HL-60 (cell line): ENCODE data around the gene KLC1.

ENCODE experiments used
- DNase-seq, 2 experiments: peaks; one replicate each; pipeline ENCODE4 v3.0.0-alpha.2; 2010 to 2020; ENCODE audit warnings: low read depth in 1 of 2, low spot score in 1 of 2
- H3K27ac ChIP-seq: fragments of 250-450 bp; sonication (Bioruptor Pico); replicated peaks from 2 replicates; pipeline ENCODE4 v1.5.1; 2020; ENCODE audit warnings: mild to moderate bottlenecking, moderate library complexity
- H3K27me3 ChIP-seq: fragments of 250-450 bp; sonication (Bioruptor Pico); 2 replicates; pipeline ENCODE4 v1.5.1; 2021; ENCODE audit warnings: mild to moderate bottlenecking, moderate library complexity; ENCODE audit not compliant: insufficient read depth, poor library complexity, severe bottlenecking
- H3K4me3 ChIP-seq: replicated peaks from 2 replicates; pipeline ENCODE4 v1.5.1; 2011; ENCODE audit warnings: mild to moderate bottlenecking, control low read depth, low read length; ENCODE audit not compliant: insufficient read depth
- CTCF ChIP-seq: IDR thresholded peaks from one replicate; pipeline ENCODE4 v1.5.1; 2011; ENCODE audit warnings: low read length, control low read depth, inconsistent platforms; ENCODE audit not compliant: insufficient read depth
- GABPA ChIP-seq: IDR thresholded peaks from 2 replicates; pipeline ENCODE4 v1.6.1; 2012; ENCODE audit warnings: low read depth
- POLR2AphosphoS5 ChIP-seq: IDR thresholded peaks from 2 replicates; pipeline ENCODE4 v1.6.1; 2012; ENCODE audit warnings: low read depth
- REST ChIP-seq: IDR thresholded peaks from 2 replicates; pipeline ENCODE4 v1.6.1; 2012; ENCODE audit warnings: low read depth; ENCODE audit not compliant: insufficient replicate concordance
- SPI1 ChIP-seq: IDR thresholded peaks from 2 replicates; pipeline ENCODE4 v1.6.1; 2012; ENCODE audit warnings: low read depth, mild to moderate bottlenecking, borderline replicate concordance

KLC1 gene

GRCh38 chr14:103699901-103700752 lies 71.1 kb downstream of the KLC1 start:
- no peak for DNase-seq
- TF ChIP-seq GABPA (no peak), REST (no peak), SPI1 (no peak), CTCF (no peak), POLR2AphosphoS5 (no peak; the same call in none of the 2 replicates)
- Histone ChIP-seq H3K27me3 (no peaks in the 10 kb centered on the region), H3K27ac (no peak overlapping the region), H3K4me3 (no peak overlapping the region)

GRCh38 chr14:103700753-103701490 lies 71.9 kb downstream of the KLC1 start:
- Histone ChIP-seq H3K27ac (no peak overlapping the region), H3K4me3 (no peak overlapping the region), H3K27me3 (no peaks in the 10 kb centered on the region)
- TF ChIP-seq SPI1 (no peak), GABPA (no peak), CTCF (no peak), POLR2AphosphoS5 (no peak), REST (no peak)
- no peak for DNase-seq

GRCh38 chr14:103702095-103702494 lies 73.1 kb downstream of the KLC1 start:
- no peak for TF ChIP-seq REST
- no peak for TF ChIP-seq SPI1
- TF ChIP-seq CTCF, result no peak
- no peak for TF ChIP-seq GABPA
- no peak for TF ChIP-seq POLR2AphosphoS5
- no peaks in the 10 kb centered on the region for H3K27me3 ChIP-seq
- H3K27ac ChIP-seq, result no peak overlapping the region
- H3K4me3 ChIP-seq, result no peak overlapping the region
- DNase-seq, result no peak
